HEK293 (cell line): Measurements from ENCODE around the gene OR2A25.

Experiments used
- CTCF ChIA-PET: fragments of 350-600 bp; formaldehyde crosslinking; extraction: SDS; loops from one replicate; lab custom pipeline; 2021; ENCODE audit warnings: antibody characterized with exemption; lab: Yijun Ruan, JAX
- POLR2A ChIA-PET: fragments of 300-600 bp; formaldehyde crosslinking; extraction: SDS; loops from one replicate; lab custom pipeline; 2020; ENCODE audit warnings: antibody characterized with exemption, inconsistent platforms; lab: Yijun Ruan, JAX
- H3K27ac ChIP-seq: fragments of 200-500 bp; sonication (Bioruptor generic); 2 replicates; pipeline ENCODE4 v1.5.1; 2014; ENCODE audit warnings: low read depth, low read length, control low read depth, inconsistent platforms; ENCODE audit errors: extremely low read depth
- H3K36me3 ChIP-seq, 2 experiments: fragments of 200-500 bp in 1 of 2; sonication (Bioruptor generic) in 1 of 2; 1 replicate in 1 of 2; 2 replicates in 1 of 2; pipeline ENCODE4 v1.5.1; 2014 to 2017; ENCODE audit warnings: inconsistent platforms in 2 of 2, low read length in 2 of 2; ENCODE audit not compliant: control insufficient read depth in 2 of 2, insufficient read depth in 1 of 2
- H3K4me1 ChIP-seq: fragments of 200-500 bp; sonication (Bioruptor generic); 2 replicates; pipeline ENCODE4 v1.5.1; 2014; ENCODE audit warnings: mild to moderate bottlenecking, low read length, inconsistent platforms; ENCODE audit not compliant: control insufficient read depth, insufficient read depth
- H3K4me3 ChIP-seq: 2 replicates; pipeline ENCODE4 v1.5.1; 2011; ENCODE audit warnings: low read depth, mild to moderate bottlenecking, control low read depth, low read length, moderate library complexity
- H3K9me3 ChIP-seq: fragments of 200-500 bp; sonication (Bioruptor generic); 2 replicates; pipeline ENCODE4 v1.5.1; 2014; ENCODE audit warnings: low read depth, low read length, inconsistent platforms; ENCODE audit not compliant: control insufficient read depth, insufficient read depth
- BCL6B ChIP-seq: fragments of 450-650 bp; formaldehyde crosslinking; IDR thresholded peaks from 2 replicates; pipeline ENCODE4 v1.5.1; 2017; ENCODE audit warnings: missing biosample characterization, missing genetic modification characterization
- GLIS1 ChIP-seq: fragments of 450-650 bp; formaldehyde crosslinking; IDR thresholded peaks from 2 replicates; pipeline ENCODE4 v1.5.1; 2016; ENCODE audit warnings: missing biosample characterization, missing genetic modification characterization
- KLF16 ChIP-seq: fragments of 450-650 bp; formaldehyde crosslinking; IDR thresholded peaks from 2 replicates; pipeline ENCODE4 v1.5.1; 2017; ENCODE audit warnings: missing biosample characterization, missing genetic modification characterization
- OSR2 ChIP-seq: fragments of 450-650 bp; formaldehyde crosslinking; IDR thresholded peaks from 2 replicates; pipeline ENCODE4 v1.5.1; 2016; ENCODE audit warnings: missing biosample characterization, missing genetic modification characterization
- PRDM10 ChIP-seq: fragments of 450-650 bp; formaldehyde crosslinking; IDR thresholded peaks from 2 replicates; pipeline ENCODE4 v1.5.1; 2016; ENCODE audit warnings: missing biosample characterization, missing genetic modification characterization
- ZFP3 ChIP-seq: fragments of 450-650 bp; formaldehyde crosslinking; IDR thresholded peaks from 2 replicates; pipeline ENCODE4 v1.5.1; 2016; ENCODE audit warnings: low read depth, missing biosample characterization, missing genetic modification characterization
- ZNF174 ChIP-seq: fragments of 450-650 bp; formaldehyde crosslinking; IDR thresholded peaks from 2 replicates; pipeline ENCODE4 v1.5.0; 2017; ENCODE audit warnings: missing biosample characterization, mild to moderate bottlenecking, missing genetic modification characterization
- ZNF2 ChIP-seq: fragments of 450-650 bp; formaldehyde crosslinking; IDR thresholded peaks from 2 replicates; pipeline ENCODE4 v1.5.1; 2016; ENCODE audit warnings: missing biosample characterization, missing genetic modification characterization
- ZNF292 ChIP-seq: fragments of 450-650 bp; formaldehyde crosslinking; IDR thresholded peaks from 2 replicates; pipeline ENCODE4 v1.5.1; 2016; ENCODE audit warnings: low read depth, missing biosample characterization, missing genetic modification characterization, borderline replicate concordance
- ZNF311 ChIP-seq: fragments of 450-650 bp; formaldehyde crosslinking; IDR thresholded peaks from 2 replicates; pipeline ENCODE4 v1.5.1; 2017; ENCODE audit warnings: missing biosample characterization, missing genetic modification characterization, borderline replicate concordance
- ZNF354C ChIP-seq: fragments of 450-650 bp; formaldehyde crosslinking; IDR thresholded peaks from 2 replicates; pipeline ENCODE4 v1.5.1; 2016; ENCODE audit warnings: missing biosample characterization, missing genetic modification characterization, low read depth, borderline replicate concordance
- ZNF433 ChIP-seq: fragments of 450-650 bp; formaldehyde crosslinking; IDR thresholded peaks from 2 replicates; pipeline ENCODE4 v1.5.1; 2016; ENCODE audit warnings: missing biosample characterization, missing genetic modification characterization, low read depth
- ZNF449 ChIP-seq: fragments of 450-650 bp; formaldehyde crosslinking; IDR thresholded peaks from 2 replicates; pipeline ENCODE4 v1.5.1; 2017; ENCODE audit warnings: missing biosample characterization, mild to moderate bottlenecking, missing genetic modification characterization, moderate library complexity
- ZNF521 ChIP-seq: fragments of 450-650 bp; formaldehyde crosslinking; IDR thresholded peaks from 2 replicates; pipeline ENCODE4 v1.5.1; 2017; ENCODE audit warnings: missing biosample characterization, mild to moderate bottlenecking, missing genetic modification characterization
- ZNF555 ChIP-seq: fragments of 450-650 bp; formaldehyde crosslinking; conservative IDR thresholded peaks from 2 replicates; pipeline ENCODE4 v1.5.1; 2017; ENCODE audit warnings: missing biosample characterization, mild to moderate bottlenecking, missing genetic modification characterization, inconsistent platforms
- ZNF558 ChIP-seq: fragments of 450-650 bp; formaldehyde crosslinking; IDR thresholded peaks from 2 replicates; pipeline ENCODE4 v1.5.1; 2016; ENCODE audit warnings: missing biosample characterization, missing genetic modification characterization
- ZNF580 ChIP-seq: fragments of 450-650 bp; formaldehyde crosslinking; IDR thresholded peaks from 2 replicates; pipeline ENCODE4 v1.5.1; 2016; ENCODE audit warnings: missing biosample characterization, missing genetic modification characterization
- ZNF791 ChIP-seq: fragments of 450-650 bp; formaldehyde crosslinking; IDR thresholded peaks from 2 replicates; pipeline ENCODE4 v1.5.1; 2016; ENCODE audit warnings: missing biosample characterization, missing genetic modification characterization
- ZSCAN18 ChIP-seq: fragments of 450-650 bp; formaldehyde crosslinking; IDR thresholded peaks from 2 replicates; pipeline ENCODE4 v1.5.1; 2016; ENCODE audit warnings: missing biosample characterization, missing genetic modification characterization

OR2A25 gene

GRCh38 chr7:144109283-144109682 is 39.7 kb downstream of the OR2A25 start, which contains the start of gene OR2A2:
OR2A2 (plus strand) TSS chr7:144109583; CDS start chr7:144109583, 0 bp downstream.
- Histone ChIP-seq H3K4me3 (no peak within 1 kb of the TSS), H3K36me3 (no peaks in the 10 kb centered on the region), H3K9me3 (no peaks in the 10 kb centered on the region), H3K27ac (no peak within 1 kb of the TSS), H3K4me1 (no peaks in the 10 kb centered on the region)
- CTCF ChIA-PET = interaction anchor here (0.6 to 1.1 kb wide), 2 partner anchors 19 to 22 kb away, joined by 3 to 4 read pairs; no protein-coding TSS in a partner anchor
- POLR2A ChIA-PET = no interaction called here
- TF ChIP-seq ZNF555 (tag by site-specific recombination) (no peak), ZNF558 (tag by site-specific recombination) (no peak), ZNF580 (tag by site-specific recombination) (no peak), ZNF354C (tag by site-specific recombination) (no peak), ZSCAN18 (tag by site-specific recombination) (no peak), ZFP3 (tag by site-specific recombination) (no peak), ZNF292 (tag by site-specific recombination) (no peak), KLF16 (tag by site-specific recombination) (no peak), ZNF2 (tag by site-specific recombination) (no peak), OSR2 (tag by site-specific recombination) (no peak), ZNF449 (tag by site-specific recombination) (no peak), ZNF174 (tag by site-specific recombination) (no peak), ZNF311 (tag by site-specific recombination) (no peak), ZNF521 (tag by site-specific recombination) (no peak), PRDM10 (tag by site-specific recombination) (no peak), BCL6B (no peak), ZNF433 (tag by site-specific recombination) (no peak), ZNF791 (no peak), GLIS1 (tag by site-specific recombination) (no peak)
- TF ChIP-seq, all 188 proteins: peak for 0
